Measurements from ENCODE around the gene KCNAB3. TPM values are rescaled to one million over a fixed set of nuclear protein-coding genes. Genes with fewer than 3 reads are reported as not detected.

Gene KCNAB3
- total and polyA plus RNA-seq, 2 donors from 2014 or later, result 0.71 to 3.9 TPM

DNA sequence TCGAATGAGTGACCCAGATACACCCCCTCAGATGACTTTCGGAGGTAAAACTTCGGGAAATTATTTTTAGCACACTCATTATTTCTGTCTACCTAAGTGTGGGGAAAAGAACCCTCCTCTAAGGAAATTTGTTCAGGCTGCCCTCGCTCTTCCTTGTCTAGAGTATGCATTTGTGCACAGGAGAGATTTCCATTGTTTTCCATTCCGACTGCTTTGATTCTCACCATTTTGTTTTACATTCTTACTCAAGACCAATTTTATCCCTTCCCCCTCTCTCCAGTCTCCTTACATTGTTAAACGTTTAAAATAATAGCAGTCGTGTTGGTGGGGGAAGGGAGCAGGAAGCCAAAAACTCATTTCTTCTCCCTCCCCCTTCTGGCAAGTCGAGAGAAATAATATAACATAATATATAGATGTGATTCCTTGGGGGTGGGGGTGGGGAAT is 42.6 kb downstream of the KCNAB3 start:
- peaks cover 6 to 11% (median 9%) of the 10 kb centered on the region in 3 donors for H3K36me3 ChIP-seq (ENCODE audit: control insufficient read depth in 2 of 3, insufficient read depth in 3 of 3, low read length in 3 of 3)
- intact Hi-C loops (cut with DNase I), result no loop called here
- H3K4me3 ChIP-seq (ENCODE audit: low read length in 3 of 3), result peak overlapping the region; percentile 2 to 84 (median 83)
- peak overlapping the region; percentile 20 to 81 (median 52) for H3K9ac ChIP-seq (ENCODE audit: low read length in 3 of 3)
- FAIRE-seq, result no peak
- H3K27ac ChIP-seq (ENCODE audit: low read depth in 2 of 2, low read length in 2 of 2), result peak overlapping the region; percentile 95 to 97
- no peaks in the 10 kb centered on the region for H3K9me3 ChIP-seq (ENCODE audit: control insufficient read depth in 2 of 3, insufficient read depth in 1 of 3, low read length in 3 of 3)
- peaks cover 17 to 31% (median 21%) of the 10 kb centered on the region in 3 donors for H3K4me1 ChIP-seq (ENCODE audit: control insufficient read depth in 2 of 3, insufficient read depth in 2 of 3, low read depth in 1 of 3, low read length in 3 of 3)
- DNase-seq, result no peak
- TF ChIP-seq, protein P1, sequence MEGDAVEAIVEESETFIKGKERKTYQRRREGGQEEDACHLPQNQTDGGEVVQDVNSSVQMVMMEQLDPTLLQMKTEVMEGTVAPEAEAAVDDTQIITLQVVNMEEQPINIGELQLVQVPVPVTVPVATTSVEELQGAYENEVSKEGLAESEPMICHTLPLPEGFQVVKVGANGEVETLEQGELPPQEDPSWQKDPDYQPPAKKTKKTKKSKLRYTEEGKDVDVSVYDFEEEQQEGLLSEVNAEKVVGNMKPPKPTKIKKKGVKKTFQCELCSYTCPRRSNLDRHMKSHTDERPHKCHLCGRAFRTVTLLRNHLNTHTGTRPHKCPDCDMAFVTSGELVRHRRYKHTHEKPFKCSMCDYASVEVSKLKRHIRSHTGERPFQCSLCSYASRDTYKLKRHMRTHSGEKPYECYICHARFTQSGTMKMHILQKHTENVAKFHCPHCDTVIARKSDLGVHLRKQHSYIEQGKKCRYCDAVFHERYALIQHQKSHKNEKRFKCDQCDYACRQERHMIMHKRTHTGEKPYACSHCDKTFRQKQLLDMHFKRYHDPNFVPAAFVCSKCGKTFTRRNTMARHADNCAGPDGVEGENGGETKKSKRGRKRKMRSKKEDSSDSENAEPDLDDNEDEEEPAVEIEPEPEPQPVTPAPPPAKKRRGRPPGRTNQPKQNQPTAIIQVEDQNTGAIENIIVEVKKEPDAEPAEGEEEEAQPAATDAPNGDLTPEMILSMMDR (IDR thresholded peaks at IDR 0.05; ENCODE audit: borderline replicate concordance, extremely low read depth, insufficient read depth), result no peak
- no peaks in the 10 kb centered on the region for H3K27me3 ChIP-seq (ENCODE audit: control insufficient read depth, insufficient read depth, low read length)

DNA sequence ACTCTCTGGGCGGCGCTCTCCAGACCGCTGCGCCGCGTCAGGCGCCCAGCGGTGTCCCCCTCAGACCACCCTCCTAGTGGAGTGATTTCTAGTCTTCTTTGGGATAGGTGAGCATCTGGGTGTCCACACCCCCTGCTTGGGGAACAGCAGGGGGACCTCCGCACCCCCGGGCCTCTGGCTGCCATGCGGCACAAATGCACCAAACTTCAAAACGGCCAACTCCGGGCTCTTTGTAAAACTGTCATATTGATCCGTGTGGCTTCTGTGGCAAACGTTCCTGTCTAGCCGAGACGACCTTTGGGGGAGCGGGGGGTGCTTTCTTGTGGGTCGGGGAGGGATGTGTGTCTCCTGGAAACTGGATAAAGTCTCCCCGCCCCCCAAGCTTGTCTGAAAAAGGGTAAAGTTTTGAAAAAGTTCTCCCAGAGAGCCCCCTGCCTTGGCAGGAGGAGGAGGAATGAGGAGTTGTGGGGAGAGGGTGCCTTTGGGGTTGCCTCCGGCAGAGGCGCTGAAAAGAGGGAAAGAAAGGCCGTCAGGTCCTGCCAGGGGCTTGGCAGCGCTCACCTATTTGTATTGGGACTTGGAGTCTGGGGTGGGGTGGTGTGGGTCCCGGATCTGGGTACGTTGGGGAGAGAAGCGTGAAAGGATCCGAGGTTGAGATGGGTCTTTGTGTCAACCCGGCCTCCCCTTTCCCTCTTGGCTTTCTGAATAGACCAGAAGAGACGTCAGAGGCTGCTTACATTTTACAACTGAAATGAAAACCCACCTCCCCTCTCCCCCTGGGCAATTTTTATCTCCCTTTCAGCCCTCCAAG is 43.2 kb downstream of the KCNAB3 start:
- TF ChIP-seq, protein P1 (IDR thresholded peaks at IDR 0.05; ENCODE audit: borderline replicate concordance, extremely low read depth, insufficient read depth), result no peak
- intact Hi-C loops (cut with DNase I), result no loop called here
- Histone ChIP-seq H3K4me3 (ENCODE audit: low read length in 3 of 3) (peak overlapping the region; percentile 54 to 84 (median 83)), H3K27ac (ENCODE audit: low read depth in 2 of 2, low read length in 2 of 2) (peak overlapping the region; percentile 95 to 97), H3K36me3 (ENCODE audit: control insufficient read depth in 2 of 3, insufficient read depth in 3 of 3, low read length in 3 of 3) (peaks cover 6 to 9% (median 6%) of the 10 kb centered on the region in 3 donors), H3K9ac (ENCODE audit: low read length in 3 of 3) (peak overlapping the region; percentile 52 to 81 (median 52)), H3K27me3 (ENCODE audit: control insufficient read depth, insufficient read depth, low read length) (no peaks in the 10 kb centered on the region), H3K9me3 (ENCODE audit: control insufficient read depth in 2 of 3, insufficient read depth in 1 of 3, low read length in 3 of 3) (no peaks in the 10 kb centered on the region), H3K4me1 (ENCODE audit: control insufficient read depth in 2 of 3, insufficient read depth in 2 of 3, low read depth in 1 of 3, low read length in 3 of 3) (peaks cover 18 to 33% (median 21%) of the 10 kb centered on the region in 3 donors)
- peak in 4 of 5 donors; percentile 48 to 76 (median 72) for DNase-seq
- FAIRE-seq, result no peak

DNA sequence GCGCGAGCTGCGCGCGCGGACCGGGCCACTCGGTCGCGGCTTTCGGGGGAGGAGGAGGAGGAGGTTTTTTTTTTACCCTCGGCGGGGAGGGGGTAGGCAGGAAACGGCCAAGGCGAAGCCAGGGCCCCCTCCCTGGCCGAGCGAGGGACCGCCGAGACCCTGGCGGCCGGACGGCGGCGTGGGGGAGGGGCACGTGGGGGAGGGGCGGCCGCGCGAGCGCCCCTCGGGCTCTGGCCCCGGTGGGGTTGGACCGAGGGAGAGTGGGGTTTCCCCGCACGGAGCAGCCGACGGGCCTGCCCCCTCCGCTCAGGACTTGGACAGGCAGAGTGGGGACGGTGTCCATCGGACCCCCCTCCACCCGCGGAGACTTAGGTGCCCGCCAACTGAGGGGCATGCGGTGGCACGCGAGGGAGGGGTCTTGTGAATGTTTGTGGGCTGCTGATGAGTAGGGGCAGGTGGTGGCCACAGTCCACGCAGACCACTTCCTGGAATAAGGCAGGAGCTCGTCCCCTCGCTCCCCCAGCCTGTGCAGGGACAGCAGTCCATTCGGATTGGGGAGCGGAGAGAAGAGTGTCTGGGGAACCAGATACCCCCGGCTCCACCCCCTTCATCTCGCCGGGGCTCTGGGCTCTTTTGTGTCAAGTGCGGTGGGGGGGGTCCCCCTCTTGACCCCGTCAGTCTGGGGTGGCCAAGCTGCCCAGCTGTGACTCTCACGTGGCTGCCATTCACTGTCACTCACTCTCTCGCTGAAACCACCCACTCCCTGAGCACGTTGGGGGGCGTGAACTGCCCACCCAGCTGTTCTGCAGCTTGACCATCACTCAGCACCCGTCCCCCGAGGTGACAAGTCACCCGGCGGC is 44.1 kb downstream of the KCNAB3 start:
- H3K9me3 ChIP-seq (ENCODE audit: control insufficient read depth in 2 of 3, insufficient read depth in 1 of 3, low read length in 3 of 3), result no peaks in the 10 kb centered on the region
- intact Hi-C loops (cut with DNase I), result no loop called here
- no peaks in the 10 kb centered on the region for H3K27me3 ChIP-seq (ENCODE audit: control insufficient read depth, insufficient read depth, low read length)
- H3K4me3 ChIP-seq (ENCODE audit: low read length in 3 of 3), result peak overlapping the region; percentile 75 to 84 (median 83)
- peak overlapping the region; percentile 52 to 81 (median 52) for H3K9ac ChIP-seq (ENCODE audit: low read length in 3 of 3)
- H3K27ac ChIP-seq (ENCODE audit: low read depth in 2 of 2, low read length in 2 of 2), result peak overlapping the region; percentile 95 to 97
- no peak for FAIRE-seq
- DNase-seq, result peak; percentile 86 to 93 (median 88)
- peaks cover 18 to 33% (median 21%) of the 10 kb centered on the region in 3 donors for H3K4me1 ChIP-seq (ENCODE audit: control insufficient read depth in 2 of 3, insufficient read depth in 2 of 3, low read depth in 1 of 3, low read length in 3 of 3)
- H3K36me3 ChIP-seq (ENCODE audit: control insufficient read depth in 2 of 3, insufficient read depth in 3 of 3, low read length in 3 of 3), result peaks cover 2 to 9% (median 3%) of the 10 kb centered on the region in 3 donors
- TF ChIP-seq, protein P1 (IDR thresholded peaks at IDR 0.05; ENCODE audit: borderline replicate concordance, extremely low read depth, insufficient read depth), result no peak
